ENCODE measurements around the gene ASRGL1.
"Not testable (repeated sequence)": the region's sequence is repeated elsewhere in the genome, so short reads cannot be mapped to it uniquely, and the experiment has no call there.

DNA sequence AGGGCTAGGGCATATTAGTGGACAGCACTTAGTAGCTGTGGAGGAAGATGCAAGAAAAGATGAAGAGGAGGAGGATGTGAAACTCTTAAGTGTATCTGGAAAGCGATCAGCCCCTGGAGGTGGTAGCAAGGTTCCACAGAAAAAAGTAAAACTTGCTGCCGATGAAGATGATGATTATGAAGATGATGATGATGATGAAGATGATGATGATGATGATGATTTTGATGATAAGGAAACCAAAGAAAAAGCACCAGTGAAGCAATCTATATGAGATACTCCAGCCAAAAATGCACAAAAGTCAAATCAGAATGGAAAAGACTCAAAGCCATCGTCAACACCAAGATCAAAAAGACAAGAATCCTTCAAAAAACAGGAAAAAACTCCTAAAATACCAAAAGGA, 6.0 kb upstream of the ASRGL1 start:
- not testable (repeated sequence) for TF ChIP-seq POLR2AphosphoS5, POLR2A (IDR thresholded peaks at IDR 0.05)
- TF ChIP-seq, protein P1, sequence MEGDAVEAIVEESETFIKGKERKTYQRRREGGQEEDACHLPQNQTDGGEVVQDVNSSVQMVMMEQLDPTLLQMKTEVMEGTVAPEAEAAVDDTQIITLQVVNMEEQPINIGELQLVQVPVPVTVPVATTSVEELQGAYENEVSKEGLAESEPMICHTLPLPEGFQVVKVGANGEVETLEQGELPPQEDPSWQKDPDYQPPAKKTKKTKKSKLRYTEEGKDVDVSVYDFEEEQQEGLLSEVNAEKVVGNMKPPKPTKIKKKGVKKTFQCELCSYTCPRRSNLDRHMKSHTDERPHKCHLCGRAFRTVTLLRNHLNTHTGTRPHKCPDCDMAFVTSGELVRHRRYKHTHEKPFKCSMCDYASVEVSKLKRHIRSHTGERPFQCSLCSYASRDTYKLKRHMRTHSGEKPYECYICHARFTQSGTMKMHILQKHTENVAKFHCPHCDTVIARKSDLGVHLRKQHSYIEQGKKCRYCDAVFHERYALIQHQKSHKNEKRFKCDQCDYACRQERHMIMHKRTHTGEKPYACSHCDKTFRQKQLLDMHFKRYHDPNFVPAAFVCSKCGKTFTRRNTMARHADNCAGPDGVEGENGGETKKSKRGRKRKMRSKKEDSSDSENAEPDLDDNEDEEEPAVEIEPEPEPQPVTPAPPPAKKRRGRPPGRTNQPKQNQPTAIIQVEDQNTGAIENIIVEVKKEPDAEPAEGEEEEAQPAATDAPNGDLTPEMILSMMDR (IDR thresholded peaks at IDR 0.05): not testable (repeated sequence)
